Measurements from ENCODE around the gene RPAP3.

GRCh38 chr12:47734725-47735480, 29.1 kb upstream of the RPAP3 start:
- TF ChIP-seq CTCF (conservative IDR thresholded peaks at IDR 0.05; ENCODE audit: low read length) (no peak), EZH2phosphoT487 (IDR thresholded peaks at IDR 0.05; ENCODE audit: borderline replicate concordance, low read depth, low read length) (no peak)
